Measurements from ENCODE around the gene NKG7. TPM values are rescaled to one million over a fixed set of nuclear protein-coding genes. Genes with fewer than 3 reads are reported as not detected.
A peak's percentile ranks its signal among the peaks of the same experiment; 100 is the strongest.

Gene NKG7
- total and polyA plus RNA-seq, 2 of the 13 experiments (the other 11 are each of a cell fraction or from before 2014, with no cell fraction given), result 0.40 TPM; not detected in 1

GRCh38 chr19:51339687-51340656 is 32.5 kb downstream of the NKG7 start (continued):
- no peak for TF ChIP-seq PRDM10 (CRISPR knock-in tag; IDR thresholded peaks at IDR 0.05; ENCODE audit: low read depth)
- no peak for TF ChIP-seq KMT2B (CRISPR knock-in tag; IDR thresholded peaks at IDR 0.05)
- no peak for TF ChIP-seq FOXO4 (CRISPR knock-in tag; conservative IDR thresholded peaks at IDR 0.05)
- peak; percentile 65 for TF ChIP-seq ZBTB2 (CRISPR knock-in tag; IDR thresholded peaks at IDR 0.05; ENCODE audit: low read depth)
- TF ChIP-seq POLR2AphosphoS2 (IDR thresholded peaks at IDR 0.05; ENCODE audit: low read depth, low read length), result no peak
- TF ChIP-seq ZNF225 (CRISPR knock-in tag; IDR thresholded peaks at IDR 0.05), result no peak
- peak; percentile 42 for TF ChIP-seq TAF1 (CRISPR knock-in tag; IDR thresholded peaks at IDR 0.05)
- TF ChIP-seq ZNF333 (CRISPR knock-in tag; IDR thresholded peaks at IDR 0.05; ENCODE audit: borderline replicate concordance), result no peak
- TF ChIP-seq ZNF83 (CRISPR knock-in tag; IDR thresholded peaks at IDR 0.05; ENCODE audit: borderline replicate concordance), result no peak
- no peak for TF ChIP-seq RXRB (CRISPR knock-in tag; IDR thresholded peaks at IDR 0.05; ENCODE audit: borderline replicate concordance)
- TF ChIP-seq ZNF460 (CRISPR knock-in tag; IDR thresholded peaks at IDR 0.05; ENCODE audit: borderline replicate concordance), result no peak
- no peak for TF ChIP-seq ZNF660 (CRISPR knock-in tag; IDR thresholded peaks at IDR 0.05; ENCODE audit: borderline replicate concordance, low read depth)
- no peak for TF ChIP-seq THAP9 (CRISPR knock-in tag; IDR thresholded peaks at IDR 0.05; ENCODE audit: borderline replicate concordance)
- TF ChIP-seq HOXA9 (CRISPR knock-in tag; IDR thresholded peaks at IDR 0.05; ENCODE audit: borderline replicate concordance), result no peak
- no peak for TF ChIP-seq PHF20 (CRISPR knock-in tag; IDR thresholded peaks at IDR 0.05)
- no peak for TF ChIP-seq CC2D1A (CRISPR knock-in tag; IDR thresholded peaks at IDR 0.05)
- no peak for TF ChIP-seq ZNF337 (CRISPR knock-in tag; IDR thresholded peaks at IDR 0.05; ENCODE audit: borderline replicate concordance, low read depth)
- TF ChIP-seq ADNP (CRISPR knock-in tag; IDR thresholded peaks at IDR 0.05), result no peak

All from HepG2 (cell line).